Large intestine (tissue), 3 donors: ENCODE data around the gene UGGT1. TPM values are rescaled to one million over a fixed set of nuclear protein-coding genes. Genes with fewer than 3 reads are reported as not detected.

ENCODE experiments used
- DNase-seq, 2 donors: peaks; one replicate each; pipeline versions ENCODE4 v3.0.0 to v3.0.0-alpha.2; 2013
- H3K27ac ChIP-seq: one replicate; pipeline ENCODE4 v1.5.1; 2013; ENCODE audit warnings: low read length
- H3K27me3 ChIP-seq: 2 replicates; pipeline ENCODE4 v1.6.1; 2013; ENCODE audit warnings: low read length; ENCODE audit not compliant: control insufficient read depth, insufficient read depth
- H3K36me3 ChIP-seq: 2 replicates; pipeline ENCODE4 v1.6.1; 2013; ENCODE audit warnings: low read length; ENCODE audit not compliant: control insufficient read depth, insufficient read depth
- H3K4me1 ChIP-seq: one replicate; pipeline ENCODE4 v1.6.1; 2013; ENCODE audit warnings: low read length; ENCODE audit not compliant: control insufficient read depth, insufficient read depth
- H3K4me3 ChIP-seq: one replicate; pipeline ENCODE4 v1.5.1; 2013; ENCODE audit warnings: low read length
- H3K9me3 ChIP-seq: one replicate; pipeline ENCODE4 v1.6.1; 2013; ENCODE audit warnings: mild to moderate bottlenecking, low read depth, low read length, moderate library complexity; ENCODE audit not compliant: control insufficient read depth
- WGBS: methylation state at CpG from one replicate; pipeline ENCODE4 v1.1.5; 2013; ENCODE audit warnings: low lambda C conversion rate; ENCODE audit not compliant: insufficient coverage; 5-methylcytosine and 5-hydroxymethylcytosine counted together
- polyA plus RNA-seq: library from polyadenylated mRNA; unstranded; fragments of 120-200 nt; gene quantifications from one replicate; pipeline ENCODE4 v1.2.1, GENCODE V29; 2013

UGGT1 gene
- polyA plus RNA-seq, 1 donor: 21.1 TPM

DNA sequence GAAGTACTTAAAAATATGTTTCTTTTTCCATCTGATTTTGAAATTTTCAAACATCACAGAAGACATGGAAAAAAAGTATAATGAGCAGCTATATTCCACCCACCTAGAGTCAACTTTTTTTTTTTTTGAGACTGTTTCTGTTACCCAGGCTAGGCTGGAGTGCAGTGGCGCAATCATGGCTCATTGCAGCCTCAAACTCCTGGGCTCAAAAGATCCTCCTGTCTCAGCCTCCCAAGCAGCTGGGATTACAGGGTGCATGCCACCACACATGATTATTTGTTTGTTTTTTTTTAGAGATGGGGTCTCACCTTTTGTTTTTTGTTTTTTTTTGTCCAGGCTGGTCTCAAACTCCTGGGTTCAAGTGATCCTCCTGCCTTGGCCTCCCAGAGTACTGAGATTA, 26.6 kb upstream of the UGGT1 start:
- no CpG with 5 or more reads among the region's 1 CpG for WGBS
- DNase-seq: no peak

DNA sequence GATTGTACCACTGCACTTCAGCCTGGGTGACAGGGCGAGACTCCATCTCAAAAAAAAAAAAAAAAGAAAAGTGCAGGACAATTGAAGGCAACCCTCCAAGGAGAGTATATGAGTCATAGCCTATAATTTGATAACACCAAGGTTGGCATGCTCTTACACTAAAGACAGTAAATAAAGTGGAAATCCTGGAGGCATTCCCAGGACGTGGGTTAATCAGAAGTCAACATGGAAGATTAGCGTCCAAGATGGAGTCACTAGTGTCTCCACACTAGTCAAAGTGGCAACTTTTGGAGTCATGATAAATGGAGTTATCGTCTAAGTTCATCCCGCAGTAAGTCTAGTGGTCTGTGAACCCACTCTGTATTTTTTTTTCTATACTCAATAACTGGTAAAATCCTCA, 21.2 kb upstream of the UGGT1 start:
- Histone ChIP-seq H3K4me1 (no peaks in the 10 kb centered on the region), H3K4me3 (no peak overlapping the region), H3K27me3 (no peaks in the 10 kb centered on the region), H3K36me3 (no peaks in the 10 kb centered on the region), H3K27ac (no peak overlapping the region), H3K9me3 (no peaks in the 10 kb centered on the region)
- WGBS: no CpG with 5 or more reads among the region's 5 CpGs
- no peak for DNase-seq

More for the DNA sequence above, 26.6 kb upstream of the UGGT1 start:
- Histone ChIP-seq H3K36me3 (no peaks in the 10 kb centered on the region), H3K27ac (no peak overlapping the region), H3K4me3 (no peak overlapping the region), H3K4me1 (no peaks in the 10 kb centered on the region), H3K9me3 (no peaks in the 10 kb centered on the region), H3K27me3 (no peaks in the 10 kb centered on the region)

DNA sequence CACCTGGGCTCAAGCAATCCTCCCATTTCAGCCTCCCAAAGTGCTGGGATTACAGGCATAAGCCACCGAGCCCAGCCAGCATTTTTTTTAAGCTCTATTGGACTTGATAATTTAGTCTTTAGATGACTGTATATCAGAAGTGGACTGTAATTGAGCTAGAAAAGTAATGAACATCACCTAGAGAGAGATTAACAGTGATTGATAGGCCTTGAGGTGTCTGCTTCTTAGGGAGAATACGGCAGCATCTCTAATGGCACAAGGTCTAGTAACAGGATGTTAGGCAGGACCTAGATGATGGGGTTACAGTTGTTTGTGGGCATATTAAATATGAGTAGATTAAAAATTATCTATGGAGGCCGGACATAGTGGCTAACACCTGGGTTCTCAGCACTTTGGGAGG, 17.7 kb upstream of the UGGT1 start:
- H3K27me3 ChIP-seq: no peaks in the 10 kb centered on the region
- H3K4me3 ChIP-seq: no peak overlapping the region
- H3K9me3 ChIP-seq: no peaks in the 10 kb centered on the region
- H3K4me1 ChIP-seq: no peaks in the 10 kb centered on the region
- no peak for DNase-seq
- 100% methylated on average over 1 of the region's 3 CpGs for WGBS
- no peaks in the 10 kb centered on the region for H3K36me3 ChIP-seq
- no peak overlapping the region for H3K27ac ChIP-seq

DNA sequence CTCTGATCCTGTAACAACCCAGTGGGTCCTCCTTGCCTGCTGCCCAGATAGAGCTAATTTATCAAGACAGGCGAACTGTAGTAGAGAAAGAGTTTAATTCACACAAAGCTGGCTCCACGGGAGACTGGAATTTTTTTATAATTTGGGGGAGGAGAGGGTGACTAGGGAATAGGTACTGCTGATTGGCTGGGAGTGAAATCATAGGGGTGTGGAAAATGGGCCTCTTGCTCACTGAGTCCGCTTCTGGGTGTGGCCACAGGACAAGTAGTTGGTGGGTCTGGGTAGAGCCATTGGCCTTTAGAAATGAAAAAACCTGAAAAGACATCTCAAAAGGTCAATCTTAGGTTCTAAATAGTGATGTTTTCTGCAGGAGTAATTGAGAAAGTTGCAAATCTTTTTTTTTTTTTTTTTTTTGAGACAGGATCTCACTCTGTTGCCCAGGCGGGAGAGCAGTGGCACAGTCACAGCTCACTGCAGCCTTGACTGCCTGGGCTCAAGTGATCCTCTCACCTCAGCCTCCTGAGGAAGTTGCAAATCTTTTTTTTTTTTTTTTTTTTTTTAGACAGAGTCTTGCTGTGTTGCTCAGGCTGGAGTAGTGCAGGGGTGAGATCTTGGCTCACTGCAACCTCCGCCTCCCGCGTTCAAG, 14.4 kb upstream of the UGGT1 start:
- 100% methylated on average over 1 of the region's 7 CpGs for WGBS

DNA sequence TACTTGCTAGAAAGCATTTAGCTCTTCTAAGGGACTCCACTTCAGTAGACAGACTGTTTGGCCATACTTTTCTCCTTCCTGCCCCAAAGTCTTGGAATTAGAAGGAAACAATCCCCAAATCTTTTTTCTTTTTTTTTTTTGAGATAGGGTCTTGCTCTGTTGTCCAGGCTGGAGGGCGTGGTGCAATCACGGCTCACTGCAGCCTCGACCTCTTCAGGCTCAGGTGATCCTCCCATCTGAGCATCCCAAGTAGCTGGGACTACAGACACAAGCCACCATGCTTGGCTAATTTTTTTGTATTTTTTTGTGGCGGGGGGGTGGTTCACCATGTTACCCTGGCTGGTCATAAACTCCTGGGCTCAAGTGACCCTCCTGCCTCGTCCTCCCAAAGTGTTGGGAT, 6.2 kb upstream of the UGGT1 start:
- WGBS: no CpG with 5 or more reads among the region's 5 CpGs
- Histone ChIP-seq H3K27ac (no peak overlapping the region), H3K4me3 (no peak overlapping the region), H3K27me3 (no peaks in the 10 kb centered on the region), H3K4me1 (no peaks in the 10 kb centered on the region), H3K36me3 (no peaks in the 10 kb centered on the region), H3K9me3 (no peaks in the 10 kb centered on the region)
- no peak for DNase-seq

More for the DNA sequence above, 14.4 kb upstream of the UGGT1 start:
- Histone ChIP-seq H3K9me3 (no peaks in the 10 kb centered on the region), H3K27ac (no peak overlapping the region), H3K27me3 (no peaks in the 10 kb centered on the region), H3K4me3 (no peak overlapping the region), H3K4me1 (no peaks in the 10 kb centered on the region), H3K36me3 (no peaks in the 10 kb centered on the region)
- no peak for DNase-seq

DNA sequence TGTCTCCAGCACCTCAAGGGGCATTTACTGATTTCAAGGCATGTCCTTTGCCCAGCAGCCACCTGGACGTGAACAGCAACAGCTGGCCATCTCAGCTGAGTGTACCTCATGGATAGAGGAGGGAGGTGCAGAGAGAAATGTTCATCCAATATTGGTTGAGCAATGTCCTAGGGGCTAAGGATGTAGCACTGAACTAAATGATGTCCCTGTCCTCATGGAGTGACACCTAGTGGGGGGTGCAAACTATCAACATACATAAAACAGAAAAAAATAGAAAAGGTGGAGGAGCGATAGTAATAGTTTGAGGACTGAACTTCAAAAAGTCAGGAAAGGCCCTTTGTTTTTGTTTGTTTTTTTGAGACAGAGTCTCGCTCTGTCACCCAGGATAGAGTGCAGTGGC, 4.8 kb upstream of the UGGT1 start:
- WGBS: 100% methylated on average over 1 of the region's 3 CpGs
- Histone ChIP-seq H3K4me3 (no peak overlapping the region), H3K27me3 (no peaks in the 10 kb centered on the region), H3K4me1 (no peaks in the 10 kb centered on the region), H3K27ac (no peak overlapping the region), H3K9me3 (no peaks in the 10 kb centered on the region), H3K36me3 (no peaks in the 10 kb centered on the region)
- DNase-seq: no peak

DNA sequence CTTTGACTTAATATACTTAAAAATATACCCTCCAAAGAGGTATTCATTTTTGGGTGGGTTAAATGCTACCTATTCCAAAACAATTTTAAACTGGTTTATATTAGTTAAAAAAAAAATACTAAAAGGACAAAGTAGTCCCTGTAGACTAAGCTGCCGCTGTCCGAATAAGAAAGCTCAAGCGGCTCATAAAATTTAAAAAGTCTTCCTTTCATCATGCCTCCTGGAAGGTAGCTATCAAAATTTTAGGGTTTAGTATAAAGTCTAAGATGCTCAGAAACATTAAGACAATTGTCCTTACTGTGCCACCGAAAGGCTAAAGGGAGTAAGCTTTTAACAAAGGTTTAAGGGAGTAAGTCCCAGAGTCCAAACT, 440 bp upstream of the UGGT1 start:
- Histone ChIP-seq H3K4me3 (peak overlapping the region; percentile 99), H3K27ac (peak overlapping the region; percentile 53), H3K27me3 (no peaks in the 10 kb centered on the region), H3K4me1 (no peaks in the 10 kb centered on the region), H3K9me3 (no peaks in the 10 kb centered on the region), H3K36me3 (no peaks in the 10 kb centered on the region)
- WGBS: 0% methylated on average over 2 of the region's 4 CpGs
- no peak for DNase-seq

DNA sequence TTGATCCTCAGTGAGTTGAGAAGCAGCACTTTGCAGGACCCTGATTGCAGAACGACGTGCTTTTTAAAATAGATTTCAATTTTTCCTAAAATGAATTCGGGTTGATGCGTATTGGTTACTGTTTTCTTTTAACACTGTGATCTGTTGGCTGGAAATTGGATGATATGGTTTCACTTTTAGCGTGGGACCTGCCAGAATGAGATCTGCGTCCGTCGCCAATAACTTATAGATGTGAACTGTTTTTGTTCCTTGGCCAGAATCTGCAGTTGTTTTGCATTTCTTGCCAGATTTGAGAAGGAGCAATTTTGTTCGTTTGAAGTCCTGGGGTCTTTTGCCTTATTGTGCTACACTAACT, 703 bp downstream of the UGGT1 start:
- Histone ChIP-seq H3K9me3 (no peaks in the 10 kb centered on the region), H3K36me3 (peaks cover 2% of the 10 kb centered on the region), H3K4me1 (no peaks in the 10 kb centered on the region), H3K27me3 (no peaks in the 10 kb centered on the region), H3K27ac (peak overlapping the region; percentile 70), H3K4me3 (peak overlapping the region; percentile 99)
- DNase-seq: peak in 1 of 2 donors; percentile 26
- no CpG with 5 or more reads among the region's 9 CpGs for WGBS

DNA sequence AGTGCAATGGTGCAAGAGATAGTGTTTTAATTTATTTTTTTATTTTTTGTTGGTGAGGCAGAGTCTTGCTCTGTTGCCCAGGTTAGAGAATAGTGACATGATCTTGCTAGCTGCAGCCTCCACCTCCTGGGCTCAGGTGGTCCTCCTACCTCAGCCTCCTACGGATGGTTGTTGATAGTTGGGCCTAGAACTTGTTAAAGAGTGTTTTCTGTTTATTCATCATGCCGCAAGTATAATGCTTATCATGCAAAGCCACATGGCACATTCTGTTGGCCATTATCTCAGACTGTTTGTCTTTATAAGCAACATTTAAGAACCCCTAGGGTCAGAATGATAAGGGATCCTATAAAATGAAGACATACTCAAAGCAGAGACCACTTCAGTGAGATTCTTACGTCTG, 1.7 kb downstream of the UGGT1 start:
- H3K27me3 ChIP-seq: no peaks in the 10 kb centered on the region
- H3K9me3 ChIP-seq: no peaks in the 10 kb centered on the region
- peaks cover 6% of the 10 kb centered on the region for H3K36me3 ChIP-seq
- H3K27ac ChIP-seq: no peak overlapping the region
- H3K4me3 ChIP-seq: no peak overlapping the region
- whole genome bisulfite sequencing: 100% methylated on average over 1 of the region's 3 CpGs
- no peak for DNase-seq
- no peaks in the 10 kb centered on the region for H3K4me1 ChIP-seq

DNA sequence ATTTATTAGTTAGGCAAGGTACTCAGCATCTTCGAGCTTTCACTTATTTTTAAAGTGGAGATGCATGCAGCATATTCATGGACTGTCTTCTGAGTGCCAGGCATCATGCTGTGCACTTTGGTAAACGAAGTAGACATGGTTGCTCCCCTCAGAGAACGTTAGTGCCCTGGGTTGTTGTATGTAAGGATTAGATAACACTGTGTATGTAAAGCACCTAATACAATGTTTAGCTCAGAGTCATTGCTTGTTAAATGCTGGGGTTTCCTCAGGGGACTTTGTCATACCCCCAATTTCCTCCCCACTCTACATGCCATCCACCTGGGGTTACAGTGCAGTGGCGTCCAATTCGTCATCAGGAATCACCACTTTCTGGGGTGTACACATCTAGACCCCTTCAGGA, 2.8 kb downstream of the UGGT1 start:
- WGBS: 100% methylated on average over 2 of the region's 5 CpGs
- H3K27ac ChIP-seq: no peak overlapping the region
- no peaks in the 10 kb centered on the region for H3K9me3 ChIP-seq
- no peaks in the 10 kb centered on the region for H3K4me1 ChIP-seq
- DNase-seq: no peak
- H3K4me3 ChIP-seq: no peak overlapping the region
- peaks cover 15% of the 10 kb centered on the region for H3K36me3 ChIP-seq
- no peaks in the 10 kb centered on the region for H3K27me3 ChIP-seq

DNA sequence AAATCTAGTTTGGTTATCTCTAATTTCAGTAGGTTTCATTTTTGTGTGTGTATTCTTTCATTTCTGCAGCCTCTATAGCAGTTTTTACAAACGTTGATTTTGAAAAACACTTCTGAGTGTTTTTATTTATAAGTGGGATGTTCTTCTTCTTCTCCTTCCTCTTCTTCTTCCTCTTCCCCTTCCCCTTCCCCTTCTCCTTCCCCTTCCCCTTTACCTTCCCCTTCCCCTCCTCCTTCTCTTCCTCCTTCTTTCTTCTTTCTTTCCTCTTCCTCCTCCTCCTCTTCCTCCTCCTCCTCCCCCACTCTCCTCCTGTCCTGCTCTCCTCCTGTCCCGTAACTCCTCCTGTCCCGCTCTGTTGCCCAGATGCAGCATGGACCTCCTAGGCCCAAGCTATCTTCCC, 4.2 kb downstream of the UGGT1 start:
- Histone ChIP-seq H3K36me3 (peaks cover 24% of the 10 kb centered on the region), H3K4me3 (no peak overlapping the region), H3K27ac (no peak overlapping the region), H3K9me3 (no peaks in the 10 kb centered on the region), H3K27me3 (no peaks in the 10 kb centered on the region), H3K4me1 (no peaks in the 10 kb centered on the region)
- DNase-seq: no peak
- 56% methylated on average over 3 of the region's 3 CpGs for WGBS
